AG04450 (cell line): ENCODE measurements around the gene TMEFF2. TPM values are rescaled to one million over a fixed set of nuclear protein-coding genes. Genes with fewer than 3 reads are reported as not detected.

ENCODE experiments used
- CTCF ChIA-PET: fragments of 300-600, 350-600 bp; formaldehyde crosslinking; extraction: SDS; loops from one replicate; lab custom pipeline; 2022; ENCODE audit warnings: antibody characterized with exemption, inconsistent platforms; lab: Charles Lee
- POLR2A ChIA-PET: fragments of 350-600 bp; formaldehyde crosslinking; extraction: SDS; loops from one replicate; lab custom pipeline; 2021; ENCODE audit warnings: antibody characterized with exemption, inconsistent platforms; lab: Yijun Ruan, JAX
- DNase-seq: peaks from one replicate; pipeline ENCODE4 v3.0.0-alpha.2; 2011; ENCODE audit warnings: low read depth, low spot score
- H3K27ac ChIP-seq: one replicate; pipeline ENCODE4 v1.5.1; 2012; ENCODE audit warnings: low read depth, low read length, control low read depth
- H3K27me3 ChIP-seq: one replicate; pipeline ENCODE4 v1.6.0; 2012; ENCODE audit warnings: low read length; ENCODE audit not compliant: control insufficient read depth, insufficient read depth
- H3K4me3 ChIP-seq: 2 replicates; pipeline ENCODE4 v1.5.1; 2011; ENCODE audit warnings: mild to moderate bottlenecking, low read depth, low read length, control low read depth
- H3K9me3 ChIP-seq: 2 replicates; pipeline ENCODE4 v1.5.1; 2012; ENCODE audit warnings: low read length; ENCODE audit not compliant: control insufficient read depth, insufficient read depth
- polyA plus RNA-seq: library from polyadenylated mRNA; depleted of rRNA; stranded (reverse); fragments of >200 nt; gene quantifications from 2 replicates; pipeline ENCODE4 v1.2.3, GENCODE V29; 2011
- TF ChIP-seq, protein P1 (sequence below): IDR thresholded peaks from 2 replicates; pipeline ENCODE4 v1.5.1; 2011; ENCODE audit warnings: low read depth, low read length, control low read depth, inconsistent platforms

TMEFF2 gene
- polyA plus RNA-seq, 1 experiment, result 4.1 TPM

DNA sequence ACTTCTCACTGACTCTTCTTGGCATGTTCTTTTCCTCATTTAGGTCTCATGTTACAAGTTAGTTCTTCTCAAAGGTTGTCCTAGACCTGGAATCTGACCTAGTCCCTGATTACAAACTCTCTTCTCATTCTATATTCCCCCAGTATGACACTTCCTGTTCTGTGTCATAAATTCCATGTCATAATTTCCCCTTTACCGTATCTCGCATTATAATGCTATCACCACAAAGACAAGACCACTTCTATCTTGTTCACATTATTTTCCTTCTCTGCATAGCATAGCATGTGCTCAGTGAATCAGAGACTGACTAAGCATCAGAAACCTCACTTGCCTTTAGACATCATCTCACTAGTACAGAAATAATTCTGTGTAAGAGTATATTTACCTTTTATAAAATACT, 284.2 kb downstream of the TMEFF2 start:
- DNase-seq, result peak; percentile 37
- ChIA-PET POLR2A (no interaction called here), CTCF (no interaction called here)
- Histone ChIP-seq H3K27me3 (no peaks in the 10 kb centered on the region), H3K27ac (no peak overlapping the region), H3K4me3 (no peak overlapping the region), H3K9me3 (no peaks in the 10 kb centered on the region)
- TF ChIP-seq, protein P1, sequence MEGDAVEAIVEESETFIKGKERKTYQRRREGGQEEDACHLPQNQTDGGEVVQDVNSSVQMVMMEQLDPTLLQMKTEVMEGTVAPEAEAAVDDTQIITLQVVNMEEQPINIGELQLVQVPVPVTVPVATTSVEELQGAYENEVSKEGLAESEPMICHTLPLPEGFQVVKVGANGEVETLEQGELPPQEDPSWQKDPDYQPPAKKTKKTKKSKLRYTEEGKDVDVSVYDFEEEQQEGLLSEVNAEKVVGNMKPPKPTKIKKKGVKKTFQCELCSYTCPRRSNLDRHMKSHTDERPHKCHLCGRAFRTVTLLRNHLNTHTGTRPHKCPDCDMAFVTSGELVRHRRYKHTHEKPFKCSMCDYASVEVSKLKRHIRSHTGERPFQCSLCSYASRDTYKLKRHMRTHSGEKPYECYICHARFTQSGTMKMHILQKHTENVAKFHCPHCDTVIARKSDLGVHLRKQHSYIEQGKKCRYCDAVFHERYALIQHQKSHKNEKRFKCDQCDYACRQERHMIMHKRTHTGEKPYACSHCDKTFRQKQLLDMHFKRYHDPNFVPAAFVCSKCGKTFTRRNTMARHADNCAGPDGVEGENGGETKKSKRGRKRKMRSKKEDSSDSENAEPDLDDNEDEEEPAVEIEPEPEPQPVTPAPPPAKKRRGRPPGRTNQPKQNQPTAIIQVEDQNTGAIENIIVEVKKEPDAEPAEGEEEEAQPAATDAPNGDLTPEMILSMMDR, result no peak

DNA sequence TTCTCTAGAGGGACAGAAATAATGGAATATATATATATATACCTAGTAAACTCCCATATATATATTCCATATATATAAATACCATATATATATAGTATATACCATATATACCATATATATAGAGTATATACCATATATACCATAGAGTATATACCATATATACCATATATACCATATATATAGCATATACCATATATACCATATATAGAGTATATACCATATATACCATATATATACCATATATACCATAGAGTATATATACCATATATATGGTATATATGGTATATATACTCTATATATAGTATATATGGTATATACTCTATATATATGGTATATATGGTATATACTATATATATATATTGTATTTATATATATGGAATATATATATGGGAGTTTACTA, 285.9 kb downstream of the TMEFF2 start:
- ChIA-PET POLR2A (no interaction called here), CTCF (no interaction called here)
- Histone ChIP-seq H3K4me3 (no peak overlapping the region), H3K27ac (no peak overlapping the region), H3K9me3 (no peaks in the 10 kb centered on the region), H3K27me3 (no peaks in the 10 kb centered on the region)
- TF ChIP-seq, protein P1, result no peak
- DNase-seq, result no peak

DNA sequence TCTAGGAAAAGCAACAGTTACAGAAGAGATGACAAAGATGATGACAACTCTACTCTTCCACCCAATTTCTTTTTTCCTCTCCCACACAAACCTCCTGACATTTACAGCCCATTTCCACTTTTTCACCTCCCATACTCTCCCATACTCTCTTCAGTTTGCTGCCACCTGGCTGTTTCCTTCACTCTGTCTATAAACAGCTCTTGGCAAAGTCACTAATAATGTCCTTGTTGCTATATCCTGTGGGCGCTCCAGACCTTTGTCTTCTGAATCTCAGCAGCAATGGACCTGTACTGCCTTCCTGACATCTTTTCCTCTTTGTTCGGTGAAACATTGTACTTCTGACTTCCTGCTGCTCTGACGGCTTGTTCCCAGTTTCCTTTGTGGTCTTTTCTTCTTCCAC, 287.2 kb downstream of the TMEFF2 start:
- Histone ChIP-seq H3K27ac (no peak overlapping the region), H3K9me3 (no peaks in the 10 kb centered on the region), H3K27me3 (no peaks in the 10 kb centered on the region), H3K4me3 (no peak overlapping the region)
- TF ChIP-seq, protein P1, result no peak
- ChIA-PET CTCF (no interaction called here), POLR2A (interaction anchor here (0.6 kb wide), 1 partner anchor 276 kb away, joined by 3 read pairs; no protein-coding TSS in a partner anchor)
- DNase-seq, result no peak

DNA sequence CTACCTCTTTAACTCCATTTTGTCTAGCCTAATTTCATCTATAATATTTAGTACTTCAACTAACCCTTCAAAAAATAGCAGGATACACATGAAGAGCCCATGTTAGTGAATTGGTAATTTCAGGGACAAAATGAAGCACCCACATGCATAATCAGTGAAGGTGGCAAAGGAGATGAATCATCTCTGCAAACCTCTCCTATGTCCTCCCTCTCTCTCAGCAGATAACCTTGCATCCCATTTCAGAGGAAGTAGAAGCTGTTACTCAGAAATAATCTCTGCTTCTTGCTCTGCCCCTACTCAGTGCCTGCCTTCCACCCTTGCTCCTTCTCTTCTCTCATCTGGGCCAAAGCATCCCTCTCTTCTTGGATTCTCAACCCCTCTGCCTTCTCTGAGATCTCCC, 287.6 kb downstream of the TMEFF2 start:
- DNase-seq, result no peak
- Histone ChIP-seq H3K27ac (no peak overlapping the region), H3K4me3 (no peak overlapping the region), H3K9me3 (no peaks in the 10 kb centered on the region), H3K27me3 (no peaks in the 10 kb centered on the region)
- POLR2A ChIA-PET, result interaction anchor here (0.6 kb wide), 1 partner anchor 276 kb away, joined by 3 read pairs; no protein-coding TSS in a partner anchor
- CTCF ChIA-PET, result interaction anchor here (1.3 kb wide), 1 partner anchor 10 kb away, joined by 4 read pairs; no protein-coding TSS in a partner anchor
- TF ChIP-seq, protein P1, result no peak

DNA sequence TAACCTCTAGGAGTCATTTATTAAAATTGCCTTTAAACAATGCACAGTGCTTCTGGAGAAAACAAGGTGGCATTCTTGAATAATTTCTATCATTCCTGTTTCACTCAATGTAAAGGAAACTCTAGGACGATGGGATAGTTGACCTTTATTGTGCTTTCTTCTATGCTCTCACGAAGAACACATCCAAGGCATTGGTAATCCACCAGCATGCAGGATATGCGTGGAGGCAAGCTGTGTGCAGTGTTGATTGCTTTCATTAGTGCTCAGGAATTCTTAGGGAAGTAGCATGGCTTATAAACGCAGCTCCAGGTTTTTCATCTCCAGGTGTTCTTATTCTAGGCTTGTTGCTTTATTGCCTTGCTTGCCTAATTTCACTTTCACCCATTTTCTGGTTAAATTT, 289.4 kb downstream of the TMEFF2 start:
- TF ChIP-seq, protein P1, result no peak
- Histone ChIP-seq H3K9me3 (peaks cover 4% of the 10 kb centered on the region; the same call in 1 of the 2 replicates), H3K4me3 (no peak overlapping the region), H3K27ac (no peak overlapping the region), H3K27me3 (no peaks in the 10 kb centered on the region)
- DNase-seq, result no peak
- POLR2A ChIA-PET, result no interaction called here
- CTCF ChIA-PET, result no interaction called here
